HG02840 (cell line): ENCODE measurements around the gene ISLR2.

Experiments used
- ATAC-seq: cut with Tn5 transposase; IDR thresholded peaks from one replicate; pipeline ENCODE4 v1.9.1; 2021; ENCODE audit warnings: mild to moderate bottlenecking, moderate library complexity, moderate number of reproducible peaks; ENCODE audit not compliant: unreplicated experiment, low FRiP score

Gene ISLR2

DNA sequence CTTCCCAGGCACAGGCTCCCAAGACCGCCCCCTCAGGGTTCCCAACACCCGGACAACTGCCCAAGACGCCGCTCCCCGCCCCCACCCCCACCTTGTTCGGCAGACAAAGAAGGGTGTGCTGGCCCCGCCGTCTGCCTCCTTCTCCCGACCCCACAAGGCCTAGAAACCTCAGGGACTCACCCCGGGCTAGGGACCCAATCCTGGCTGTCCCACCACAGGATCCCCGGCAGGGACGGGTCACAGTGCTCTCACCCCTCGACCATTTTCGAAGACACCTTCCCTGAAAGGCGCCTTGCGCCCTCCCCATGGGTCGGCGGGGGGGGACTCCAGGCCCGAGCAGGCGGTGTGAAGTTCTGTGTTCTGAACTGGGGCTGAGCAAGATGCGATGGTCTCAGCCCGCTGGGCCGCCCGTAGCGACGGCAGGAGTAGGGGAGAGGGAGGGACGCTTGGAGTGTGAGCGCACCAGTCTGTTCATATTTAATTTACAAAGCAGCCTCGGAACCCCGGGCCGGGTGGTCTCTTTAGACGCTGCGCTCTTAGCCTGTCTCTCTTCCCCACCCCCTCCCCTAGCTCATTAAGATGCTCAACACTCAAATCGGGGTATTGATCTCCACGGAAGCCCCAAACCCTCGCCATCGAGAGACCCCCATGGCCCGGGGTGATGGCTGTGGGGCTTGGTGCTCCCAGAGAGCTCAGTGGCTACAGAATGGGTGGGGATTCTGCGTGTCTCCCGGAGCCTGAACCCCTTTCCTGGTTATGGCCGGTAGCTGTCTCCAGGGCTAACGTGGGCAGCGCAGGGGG lies 1.4 kb upstream of the ISLR2 start:
- no peak for ATAC-seq

DNA sequence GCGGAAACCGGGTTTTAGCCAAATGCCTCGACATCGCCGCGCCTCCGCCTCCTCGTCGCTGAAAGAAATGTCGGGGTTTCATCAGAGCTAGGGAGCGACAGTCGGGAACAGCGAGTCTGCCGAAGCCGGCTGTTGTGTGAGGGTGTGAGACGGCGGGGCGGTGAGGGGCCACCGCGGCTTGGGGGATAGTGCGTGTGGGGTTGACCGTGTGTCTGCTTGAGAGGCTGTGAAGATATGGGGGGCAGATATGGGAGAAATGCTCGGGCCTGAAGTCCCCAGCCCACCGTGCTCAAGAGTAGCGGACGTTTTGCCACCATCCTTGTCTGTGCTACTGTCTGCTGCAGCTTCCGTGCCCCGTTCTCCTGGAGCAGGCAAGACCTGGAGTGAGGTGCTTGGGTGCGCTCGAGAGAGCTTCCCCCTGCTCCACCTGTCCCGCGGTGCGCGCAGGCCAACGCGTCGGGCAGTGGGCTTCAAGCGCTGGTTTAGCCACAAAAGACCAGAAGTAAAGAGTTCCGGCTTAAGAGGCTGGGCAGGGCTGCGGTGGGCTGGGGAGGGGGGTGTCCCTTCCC lies 716 bp upstream of the ISLR2 start:
- ATAC-seq = no peak

DNA sequence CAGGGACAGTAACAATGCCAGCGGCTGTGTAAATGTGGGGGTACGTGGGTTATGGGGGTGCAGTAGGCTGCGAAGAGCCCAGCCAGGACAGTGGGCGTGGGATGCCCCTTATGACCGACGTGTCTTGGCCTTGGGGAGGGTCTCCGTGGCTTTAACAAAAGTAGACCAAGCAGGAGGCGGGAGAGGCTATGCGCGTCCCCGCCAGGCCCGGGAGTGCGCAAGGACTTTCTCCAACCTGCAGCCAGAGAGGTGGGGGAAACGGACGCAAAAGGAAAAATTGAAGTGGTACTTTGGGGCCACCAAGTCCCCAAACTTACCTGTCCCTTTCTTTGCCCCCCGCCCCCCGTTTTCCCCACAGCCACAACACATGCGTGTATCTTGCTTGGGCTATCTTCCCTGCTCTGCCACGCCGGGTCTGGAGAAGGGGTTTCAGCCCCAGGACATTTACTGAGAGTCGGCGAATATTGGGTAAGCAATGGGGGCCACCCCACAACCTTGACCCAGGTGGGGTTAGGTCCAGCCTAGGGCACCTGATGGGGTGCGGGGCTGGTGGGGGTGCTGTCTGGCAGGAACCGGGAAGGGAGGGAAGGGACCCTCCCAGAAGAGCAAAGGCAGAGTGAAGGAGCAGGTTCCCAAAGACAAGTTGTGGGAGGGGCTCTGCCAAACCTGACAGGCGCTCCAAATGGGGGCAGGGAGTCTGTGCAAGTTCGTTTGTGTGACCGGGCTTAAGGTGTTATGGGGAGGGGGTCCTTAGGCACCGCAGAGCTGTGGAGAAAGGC lies 652 bp downstream of the ISLR2 start:
- no peak for ATAC-seq

DNA sequence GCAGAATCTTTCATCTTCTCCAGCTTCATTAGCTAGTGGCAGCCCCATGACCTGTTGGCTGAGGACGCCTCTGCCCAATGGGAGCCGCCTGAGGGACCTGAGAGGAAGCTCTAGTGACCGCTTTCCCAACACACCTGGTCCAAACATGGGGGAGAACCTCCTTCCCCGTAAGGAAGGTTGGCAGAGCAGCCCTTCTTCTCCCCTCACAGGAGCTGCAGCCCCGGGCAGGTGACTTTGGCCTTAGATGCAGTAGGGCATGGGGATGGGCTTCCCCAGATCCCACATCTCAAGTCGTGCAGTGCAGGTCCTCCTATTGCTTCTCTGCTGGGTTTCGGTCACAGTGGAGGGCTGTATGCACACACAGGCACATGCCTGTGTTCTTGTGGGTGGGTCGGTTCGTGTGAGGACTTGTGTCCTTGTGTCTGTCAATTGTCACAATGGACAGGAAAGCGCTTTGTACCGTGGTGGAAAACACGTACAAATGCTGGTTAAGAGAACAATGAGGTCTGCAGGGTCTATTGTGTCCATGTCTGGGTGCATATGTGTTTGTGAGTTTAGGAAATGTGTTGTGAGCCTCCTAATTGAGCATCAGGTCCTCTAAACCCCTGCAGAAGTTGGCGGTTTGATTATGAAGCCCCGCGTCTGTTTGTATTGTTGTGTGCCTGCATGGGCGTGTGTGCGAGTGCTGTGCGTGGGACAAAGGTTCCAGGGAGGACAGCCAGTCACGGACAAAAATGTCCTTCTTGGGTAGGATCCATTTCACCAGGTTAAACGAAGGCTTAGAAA lies 1.4 kb downstream of the ISLR2 start:
- no peak for ATAC-seq

DNA sequence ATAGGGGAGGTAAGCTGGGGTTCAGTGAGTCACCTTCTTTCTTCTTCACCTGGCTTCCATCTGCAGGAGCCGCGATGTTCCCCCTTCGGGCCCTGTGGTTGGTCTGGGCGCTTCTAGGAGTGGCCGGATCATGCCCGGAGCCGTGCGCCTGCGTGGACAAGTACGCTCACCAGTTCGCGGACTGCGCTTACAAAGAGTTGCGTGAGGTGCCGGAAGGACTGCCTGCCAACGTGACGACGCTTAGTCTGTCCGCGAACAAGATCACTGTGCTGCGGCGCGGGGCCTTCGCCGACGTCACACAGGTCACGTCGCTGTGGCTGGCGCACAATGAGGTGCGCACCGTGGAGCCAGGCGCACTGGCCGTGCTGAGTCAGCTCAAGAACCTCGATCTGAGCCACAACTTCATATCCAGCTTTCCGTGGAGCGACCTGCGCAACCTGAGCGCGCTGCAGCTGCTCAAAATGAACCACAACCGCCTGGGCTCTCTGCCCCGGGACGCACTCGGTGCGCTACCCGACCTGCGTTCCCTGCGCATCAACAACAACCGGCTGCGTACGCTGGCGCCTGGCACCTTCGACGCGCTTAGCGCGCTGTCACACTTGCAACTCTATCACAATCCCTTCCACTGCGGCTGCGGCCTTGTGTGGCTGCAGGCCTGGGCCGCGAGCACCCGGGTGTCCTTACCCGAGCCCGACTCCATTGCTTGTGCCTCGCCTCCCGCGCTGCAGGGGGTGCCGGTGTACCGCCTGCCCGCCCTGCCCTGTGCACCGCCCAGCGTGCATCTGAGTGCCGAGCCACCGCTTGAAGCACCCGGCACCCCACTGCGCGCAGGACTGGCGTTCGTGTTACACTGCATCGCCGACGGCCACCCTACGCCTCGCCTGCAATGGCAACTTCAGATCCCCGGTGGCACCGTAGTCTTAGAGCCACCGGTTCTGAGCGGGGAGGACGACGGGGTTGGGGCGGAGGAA lies 2.6 kb downstream of the ISLR2 start:
- ATAC-seq = no peak

DNA sequence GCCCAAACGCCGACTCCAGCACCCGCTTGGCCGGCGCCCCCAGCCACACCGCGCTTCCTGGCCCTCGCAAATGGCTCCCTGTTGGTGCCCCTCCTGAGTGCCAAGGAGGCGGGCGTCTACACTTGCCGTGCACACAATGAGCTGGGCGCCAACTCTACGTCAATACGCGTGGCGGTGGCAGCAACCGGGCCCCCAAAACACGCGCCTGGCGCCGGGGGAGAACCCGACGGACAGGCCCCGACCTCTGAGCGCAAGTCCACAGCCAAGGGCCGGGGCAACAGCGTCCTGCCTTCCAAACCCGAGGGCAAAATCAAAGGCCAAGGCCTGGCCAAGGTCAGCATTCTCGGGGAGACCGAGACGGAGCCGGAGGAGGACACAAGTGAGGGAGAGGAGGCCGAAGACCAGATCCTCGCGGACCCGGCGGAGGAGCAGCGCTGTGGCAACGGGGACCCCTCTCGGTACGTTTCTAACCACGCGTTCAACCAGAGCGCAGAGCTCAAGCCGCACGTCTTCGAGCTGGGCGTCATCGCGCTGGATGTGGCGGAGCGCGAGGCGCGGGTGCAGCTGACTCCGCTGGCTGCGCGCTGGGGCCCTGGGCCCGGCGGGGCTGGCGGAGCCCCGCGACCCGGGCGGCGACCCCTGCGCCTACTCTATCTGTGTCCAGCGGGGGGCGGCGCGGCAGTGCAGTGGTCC lies 3.5 kb downstream of the ISLR2 start:
- no peak for ATAC-seq

DNA sequence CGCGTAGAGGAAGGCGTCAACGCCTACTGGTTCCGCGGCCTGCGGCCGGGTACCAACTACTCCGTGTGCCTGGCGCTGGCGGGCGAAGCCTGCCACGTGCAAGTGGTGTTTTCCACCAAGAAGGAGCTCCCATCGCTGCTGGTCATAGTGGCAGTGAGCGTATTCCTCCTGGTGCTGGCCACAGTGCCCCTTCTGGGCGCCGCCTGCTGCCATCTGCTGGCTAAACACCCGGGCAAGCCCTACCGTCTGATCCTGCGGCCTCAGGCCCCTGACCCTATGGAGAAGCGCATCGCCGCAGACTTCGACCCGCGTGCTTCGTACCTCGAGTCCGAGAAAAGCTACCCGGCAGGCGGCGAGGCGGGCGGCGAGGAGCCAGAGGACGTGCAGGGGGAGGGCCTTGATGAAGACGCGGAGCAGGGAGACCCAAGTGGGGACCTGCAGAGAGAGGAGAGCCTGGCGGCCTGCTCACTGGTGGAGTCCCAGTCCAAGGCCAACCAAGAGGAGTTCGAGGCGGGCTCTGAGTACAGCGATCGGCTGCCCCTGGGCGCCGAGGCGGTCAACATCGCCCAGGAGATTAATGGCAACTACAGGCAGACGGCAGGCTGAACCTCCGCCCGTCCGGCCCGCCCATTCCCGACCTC lies 4.1 kb downstream of the ISLR2 start:
- no peak for ATAC-seq

DNA sequence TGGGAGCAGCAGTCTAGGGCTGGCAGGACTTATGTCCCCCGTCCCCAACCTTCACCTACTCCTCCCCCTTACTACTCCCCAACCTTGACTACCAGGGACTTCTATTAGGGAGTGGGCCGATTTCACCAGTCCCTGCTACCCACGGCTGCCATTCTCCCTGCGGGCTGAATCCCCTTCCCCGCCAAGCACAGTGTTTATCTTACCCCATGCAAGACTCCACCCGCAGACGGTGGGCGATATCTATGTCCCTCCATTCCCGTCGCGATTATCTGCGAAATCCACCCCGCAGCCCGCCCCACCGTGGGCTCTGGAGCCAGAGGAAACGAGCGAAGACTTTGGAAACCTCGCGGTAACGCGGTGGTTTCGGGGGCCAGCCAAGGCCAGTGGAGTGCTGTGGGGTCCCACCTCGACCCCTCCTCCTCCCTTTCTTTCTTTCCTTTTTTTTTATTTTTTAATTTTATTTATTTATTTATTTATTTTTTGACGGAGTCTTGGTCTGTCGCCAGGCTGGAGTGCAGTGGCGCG lies 4.7 kb downstream of the ISLR2 start:
- ATAC-seq = no peak

DNA sequence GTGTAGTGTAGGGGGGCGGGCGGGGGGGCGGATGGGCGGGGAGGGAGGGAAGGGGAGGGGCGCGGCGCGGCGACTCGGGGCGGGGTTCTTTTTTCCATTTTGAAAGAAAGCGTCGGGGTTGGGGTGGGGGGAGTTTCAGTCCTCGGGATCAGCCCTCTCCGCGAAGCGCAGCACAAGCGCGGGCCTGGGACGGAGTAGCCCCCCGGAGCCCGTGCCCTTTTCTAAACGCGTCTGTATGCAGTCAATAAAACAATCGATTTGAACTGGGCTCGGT lies 6.1 kb downstream of the ISLR2 start:
- no peak for ATAC-seq

DNA sequence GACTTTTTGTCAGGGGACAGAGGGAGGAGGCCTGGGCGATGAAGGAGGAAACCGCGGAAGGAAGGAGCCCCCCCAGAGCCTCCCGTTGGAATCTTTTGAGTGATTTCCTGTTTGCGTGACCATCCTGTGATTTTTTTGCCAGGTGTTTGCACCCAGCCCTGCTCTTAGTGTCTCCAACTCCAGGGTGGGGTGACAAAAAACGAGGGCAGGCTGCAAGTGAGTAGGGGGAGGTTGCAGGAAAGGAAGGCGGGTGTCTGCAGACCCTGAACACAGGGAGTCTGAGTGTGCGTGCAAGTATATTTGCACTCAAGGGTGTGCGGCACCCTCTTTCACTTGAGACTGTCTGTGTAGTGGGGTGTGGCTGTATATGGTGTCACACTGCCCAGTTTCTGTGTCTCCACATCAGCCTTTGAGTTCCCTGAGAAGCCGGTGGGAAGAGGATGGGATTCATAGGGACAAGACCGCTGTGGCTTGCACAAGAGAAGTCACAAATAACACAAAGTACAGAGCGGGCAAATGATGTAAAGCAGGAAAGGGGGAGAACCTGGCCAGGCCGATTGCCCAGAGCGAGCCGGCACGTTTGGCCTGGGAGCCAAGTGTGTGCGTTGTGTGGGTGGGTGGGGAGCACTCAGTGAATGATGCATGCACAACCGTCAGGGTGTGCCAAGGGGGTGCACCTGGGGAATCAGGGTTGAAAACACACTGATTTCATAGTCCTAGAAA lies 6.6 kb downstream of the ISLR2 start:
- ATAC-seq = no peak

DNA sequence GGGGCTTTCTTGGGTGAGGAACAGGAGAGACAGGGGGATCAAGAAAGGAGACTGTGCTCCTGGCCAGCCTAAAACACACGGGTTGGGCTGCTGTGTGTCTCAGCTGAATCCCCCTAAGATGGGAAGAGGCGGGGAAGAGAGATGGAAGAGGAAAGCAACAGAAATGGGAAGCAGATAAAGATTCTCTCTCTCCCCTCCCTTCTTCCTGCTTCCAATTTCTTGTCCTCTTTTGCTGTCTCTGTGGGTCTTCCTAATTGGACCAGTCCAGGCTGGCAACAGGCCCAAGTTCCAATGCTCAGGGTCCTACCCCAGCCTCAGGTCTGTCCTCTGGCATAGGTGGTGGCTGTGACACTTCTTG lies 7.1 kb downstream of the ISLR2 start:
- no peak for ATAC-seq

DNA sequence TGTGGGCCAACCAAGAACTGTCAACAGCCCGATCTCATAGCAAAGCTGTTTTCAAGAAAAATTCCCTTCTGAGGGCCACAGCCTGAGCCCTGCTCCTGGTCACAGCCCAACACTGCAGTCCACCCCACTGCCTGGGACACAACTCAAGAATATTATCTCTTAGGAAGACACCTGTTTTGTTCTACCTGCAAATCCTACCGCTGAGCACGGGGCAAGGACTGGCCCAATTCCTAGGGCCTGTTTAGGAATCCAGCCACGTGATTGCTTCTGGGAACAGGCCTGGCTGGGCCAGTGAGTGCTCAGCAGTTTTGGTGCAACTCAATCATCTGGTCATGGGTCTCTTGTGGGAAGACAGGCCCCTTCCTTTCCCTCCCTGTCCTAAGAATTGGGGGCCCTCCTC lies 8.3 kb downstream of the ISLR2 start:
- no peak for ATAC-seq

DNA sequence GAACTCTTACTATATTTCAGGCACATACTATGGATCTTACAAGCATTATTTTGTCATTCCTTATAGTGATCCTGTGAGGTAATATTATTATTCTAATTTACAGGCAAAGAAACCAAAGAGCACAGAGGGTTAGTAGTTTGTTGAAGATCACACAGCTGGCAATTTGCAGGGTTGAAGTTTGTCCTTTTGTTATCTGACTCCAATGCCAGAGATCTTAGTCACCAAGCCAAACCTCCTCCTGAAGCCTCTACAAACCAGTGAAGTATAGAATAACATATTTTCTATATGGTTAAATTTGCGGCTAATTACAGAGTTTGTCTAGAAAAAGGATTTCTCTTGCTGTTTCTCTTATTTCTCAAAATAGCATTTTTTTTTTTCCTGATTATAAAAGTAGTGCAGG lies 11.2 kb downstream of the ISLR2 start:
- ATAC-seq = no peak

DNA sequence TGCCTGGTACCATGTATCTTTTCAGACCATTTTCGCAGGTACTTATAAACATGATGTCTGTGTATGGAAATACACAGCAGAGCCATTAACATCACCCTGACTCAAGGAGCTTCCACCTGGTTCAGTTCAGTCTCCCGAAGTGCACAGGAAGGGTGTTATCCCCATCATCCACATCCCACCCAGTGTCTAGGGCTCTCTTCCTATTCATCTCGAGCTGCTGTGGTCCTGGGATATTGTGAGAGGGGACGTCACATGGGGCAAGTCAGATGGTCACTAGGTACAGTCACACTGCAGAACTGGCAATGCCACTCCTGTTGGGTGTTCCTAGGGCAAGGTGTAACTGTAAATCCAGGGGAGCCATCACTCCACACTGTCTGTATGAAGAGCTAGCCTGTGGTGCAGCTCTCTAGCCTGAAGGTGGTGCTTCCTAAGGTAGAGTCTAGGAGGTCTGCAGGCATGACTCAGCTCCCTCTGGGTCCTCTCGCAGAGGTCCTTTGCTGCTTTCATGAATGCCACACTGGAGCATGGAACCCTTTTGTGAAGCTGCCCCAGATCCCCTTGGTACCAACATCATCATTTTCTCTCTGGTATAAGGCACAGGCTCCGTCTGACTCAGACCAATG lies 13.9 kb downstream of the ISLR2 start:
- ATAC-seq = no peak

DNA sequence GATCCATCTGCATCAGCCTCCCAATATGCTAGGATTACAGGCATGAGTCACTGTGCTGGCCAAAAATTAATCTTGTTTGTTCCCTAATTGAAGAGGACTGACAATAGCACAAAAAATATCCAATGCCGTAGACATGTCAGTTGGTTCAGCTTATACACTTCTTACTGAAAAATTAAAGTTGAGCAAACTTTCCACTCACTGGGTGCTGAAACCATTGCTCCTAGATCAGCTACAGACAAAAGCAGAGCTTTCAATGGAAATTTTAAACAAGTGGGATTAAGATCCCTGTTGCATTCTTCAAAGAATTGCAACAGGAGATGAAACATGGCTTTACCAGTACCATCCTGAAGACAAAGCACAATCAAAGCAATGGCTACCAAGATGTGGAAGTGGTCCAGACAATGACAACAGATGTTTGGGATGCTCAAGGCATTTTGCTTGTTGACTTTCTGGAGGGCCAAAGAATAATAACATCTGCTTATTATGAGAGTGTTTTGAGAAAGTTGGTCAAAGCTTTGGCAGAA lies 16.0 kb downstream of the ISLR2 start:
- ATAC-seq = no peak

DNA sequence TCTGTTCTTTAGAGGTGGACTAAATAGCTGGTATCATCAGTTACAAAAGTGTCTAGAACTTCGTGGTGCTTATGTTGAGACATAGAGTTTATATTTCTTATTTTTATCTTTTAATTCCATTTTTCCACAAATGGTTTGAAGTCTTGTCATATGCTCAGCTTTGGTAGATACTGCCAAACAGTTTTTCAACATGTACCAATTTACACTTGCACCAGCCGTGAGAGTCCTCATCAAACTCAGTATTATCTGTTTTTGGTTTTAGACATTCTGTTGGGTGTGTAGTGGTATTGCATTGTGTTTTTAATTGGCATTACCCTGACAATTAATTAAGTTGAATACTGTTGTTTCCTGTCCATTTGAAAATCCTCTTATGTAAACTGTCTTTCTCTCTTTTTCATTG lies 16.7 kb downstream of the ISLR2 start:
- no peak for ATAC-seq

DNA sequence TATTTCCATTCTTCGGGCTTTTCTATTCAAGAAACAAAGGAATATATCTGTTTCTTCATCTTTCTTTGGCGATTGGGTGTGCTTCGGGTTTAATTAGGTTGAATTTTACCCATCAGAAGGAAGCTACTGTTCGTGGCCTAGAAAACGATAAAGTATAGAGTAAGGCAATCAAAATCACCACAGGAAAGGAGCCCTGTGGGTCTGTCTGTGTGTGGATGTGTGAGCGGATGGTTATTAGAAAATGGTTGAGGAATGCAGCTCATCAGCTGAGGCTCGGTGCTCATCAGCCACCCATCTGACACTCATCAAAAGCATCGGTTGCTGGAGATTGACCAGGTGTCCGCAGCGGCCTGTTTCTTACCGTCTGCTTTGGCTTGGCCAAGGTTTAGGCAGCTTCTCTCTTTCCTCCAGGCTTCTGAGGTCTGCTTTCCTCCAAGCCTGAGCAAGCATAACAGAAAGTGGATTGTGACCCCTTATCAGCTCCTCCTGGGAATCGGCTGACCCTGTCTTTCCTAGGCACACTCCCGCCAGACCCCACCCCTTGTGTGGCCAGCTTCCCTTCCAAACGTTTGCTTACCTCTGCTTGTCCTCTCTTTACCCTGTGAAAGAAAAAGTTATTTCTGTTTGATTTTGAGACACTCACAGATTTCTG lies 25.5 kb downstream of the ISLR2 start:
- no peak for ATAC-seq
